Measurements from ENCODE around the gene FARSA. TPM values are rescaled to one million over a fixed set of nuclear protein-coding genes. Genes with fewer than 3 reads are reported as not detected.
"Not testable (repeated sequence)": the region's sequence is repeated elsewhere in the genome, so short reads cannot be mapped to it uniquely, and the experiment has no call there.

FARSA gene
- total RNA-seq, 3 donors from 2014 or later, result 26.1 to 53.7 (median 40.7) TPM

- peaks cover 0 to 9% of the 10 kb centered on the region in 2 donors for H3K4me1 ChIP-seq
- no peaks in the 10 kb centered on the region for H3K27me3 ChIP-seq
- H3K36me3 ChIP-seq, result no peaks in the 10 kb centered on the region
- DNase-seq (ENCODE audit: low spot score in 2 of 2), result no peak
- TF ChIP-seq, protein P1, sequence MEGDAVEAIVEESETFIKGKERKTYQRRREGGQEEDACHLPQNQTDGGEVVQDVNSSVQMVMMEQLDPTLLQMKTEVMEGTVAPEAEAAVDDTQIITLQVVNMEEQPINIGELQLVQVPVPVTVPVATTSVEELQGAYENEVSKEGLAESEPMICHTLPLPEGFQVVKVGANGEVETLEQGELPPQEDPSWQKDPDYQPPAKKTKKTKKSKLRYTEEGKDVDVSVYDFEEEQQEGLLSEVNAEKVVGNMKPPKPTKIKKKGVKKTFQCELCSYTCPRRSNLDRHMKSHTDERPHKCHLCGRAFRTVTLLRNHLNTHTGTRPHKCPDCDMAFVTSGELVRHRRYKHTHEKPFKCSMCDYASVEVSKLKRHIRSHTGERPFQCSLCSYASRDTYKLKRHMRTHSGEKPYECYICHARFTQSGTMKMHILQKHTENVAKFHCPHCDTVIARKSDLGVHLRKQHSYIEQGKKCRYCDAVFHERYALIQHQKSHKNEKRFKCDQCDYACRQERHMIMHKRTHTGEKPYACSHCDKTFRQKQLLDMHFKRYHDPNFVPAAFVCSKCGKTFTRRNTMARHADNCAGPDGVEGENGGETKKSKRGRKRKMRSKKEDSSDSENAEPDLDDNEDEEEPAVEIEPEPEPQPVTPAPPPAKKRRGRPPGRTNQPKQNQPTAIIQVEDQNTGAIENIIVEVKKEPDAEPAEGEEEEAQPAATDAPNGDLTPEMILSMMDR (IDR thresholded peaks at IDR 0.05), result no peak
- no peak for TF ChIP-seq POLR2AphosphoS5 (IDR thresholded peaks at IDR 0.05)
- TF ChIP-seq POLR2A (IDR thresholded peaks at IDR 0.05), result no peak
- intact Hi-C loops (cut with DNase I; ENCODE audit: low total_unique reads), result no loop called here
- H3K27ac ChIP-seq, result peak overlapping the region; percentile 65 to 80
- H3K4me3 ChIP-seq, result peak overlapping the region; percentile 85 to 97 (median 89)
- H3K9me3 ChIP-seq, result no peaks in the 10 kb centered on the region
Observed at GRCh38 chr19:12891553-12892021, 41.9 kb downstream of the FARSA start.

GRCh38 chr19:12890787-12891552 lies 42.5 kb downstream of the FARSA start, which contains the start of gene GCDH:
GCDH (plus strand) TSS chr19:12891160; CDS start chr19:12891305, 145 bp downstream.
- TF ChIP-seq, protein P1 (IDR thresholded peaks at IDR 0.05), result no peak
- TF ChIP-seq POLR2A (IDR thresholded peaks at IDR 0.05) (peak; percentile 68), POLR2AphosphoS5 (IDR thresholded peaks at IDR 0.05) (peak in 2 of 3 donors; percentile 79 to 85)
- H3K9me3 ChIP-seq, result no peaks in the 10 kb centered on the region
- H3K27me3 ChIP-seq, result peaks cover 0 to 2% of the 10 kb centered on the region in 2 donors
- no peaks in the 10 kb centered on the region for H3K36me3 ChIP-seq
- H3K4me3 ChIP-seq, result peak within 1 kb of the TSS; percentile 85 to 97 (median 89)
- intact Hi-C loops (cut with DNase I; ENCODE audit: low total_unique reads), result no loop called here
- peaks cover 0 to 9% of the 10 kb centered on the region in 2 donors for H3K4me1 ChIP-seq
- peak within 1 kb of the TSS; percentile 72 to 80 for H3K27ac ChIP-seq
- DNase-seq (ENCODE audit: low spot score in 2 of 2), result peak; percentile 97 to 99

GRCh38 chr19:12890299-12890786 lies 43.2 kb downstream of the FARSA start:
- H3K4me3 ChIP-seq, result peak overlapping the region; percentile 85 to 97 (median 89)
- DNase-seq (ENCODE audit: low spot score in 2 of 2); H3K36me3 ChIP-seq; H3K4me1 ChIP-seq; H3K9me3 ChIP-seq; H3K27me3 ChIP-seq; intact Hi-C loops (cut with DNase I; ENCODE audit: low total_unique reads): not testable (repeated sequence)
- peak overlapping the region; percentile 72 to 80 for H3K27ac ChIP-seq

DNA sequence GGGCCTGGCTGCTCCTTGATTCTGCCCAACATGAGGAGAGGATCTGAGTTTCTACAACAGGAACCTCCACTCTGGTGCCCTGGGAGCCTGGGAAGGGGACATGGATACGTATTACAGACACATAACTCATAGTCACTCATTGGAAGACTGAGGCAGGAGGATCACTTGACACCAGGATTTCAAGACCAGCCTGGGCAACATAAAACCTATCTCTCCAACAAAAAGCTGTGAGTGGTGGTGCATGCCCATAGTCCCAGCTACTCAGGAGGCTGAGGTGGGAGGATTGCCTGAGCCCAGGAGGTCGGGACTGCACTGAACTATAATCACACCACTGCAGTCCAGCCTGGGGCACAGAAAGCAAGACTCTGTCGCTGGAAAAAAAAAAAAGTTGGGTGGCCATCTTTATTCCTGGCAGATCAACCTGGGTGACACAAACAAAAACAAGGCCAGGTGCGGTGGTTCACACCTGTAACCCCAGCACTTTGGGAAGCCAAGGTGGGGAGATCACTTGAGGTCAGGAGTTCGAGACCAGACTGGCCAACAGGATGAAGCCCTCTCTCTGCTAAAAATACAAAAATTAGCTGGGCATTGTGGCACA lies 45.4 kb downstream of the FARSA start:
- intact Hi-C loops (cut with DNase I; ENCODE audit: low total_unique reads), result no loop called here
- Histone ChIP-seq H3K27ac (no peak overlapping the region), H3K9me3 (peaks cover 9 to 15% of the 10 kb centered on the region in 2 donors), H3K4me1 (peaks cover 0 to 9% of the 10 kb centered on the region in 2 donors), H3K27me3 (peaks cover 0 to 17% of the 10 kb centered on the region in 2 donors), H3K4me3 (no peak overlapping the region), H3K36me3 (no peaks in the 10 kb centered on the region)
- TF ChIP-seq POLR2AphosphoS5 (IDR thresholded peaks at IDR 0.05) (no peak), POLR2A (IDR thresholded peaks at IDR 0.05) (no peak)
- TF ChIP-seq, protein P1 (IDR thresholded peaks at IDR 0.05), result no peak
- DNase-seq (ENCODE audit: low spot score in 2 of 2), result no peak

- DNase-seq (ENCODE audit: low spot score in 2 of 2), result no peak
- Histone ChIP-seq H3K36me3 (no peaks in the 10 kb centered on the region), H3K27ac (no peak within 1 kb of the TSS), H3K9me3 (peaks cover 9 to 15% of the 10 kb centered on the region in 2 donors), H3K4me3 (peak within 1 kb of the TSS in 2 of 3 donors; percentile 47 to 61), H3K4me1 (peaks cover 0 to 8% of the 10 kb centered on the region in 2 donors), H3K27me3 (peaks cover 0 to 17% of the 10 kb centered on the region in 2 donors)
- intact Hi-C loops (cut with DNase I; ENCODE audit: low total_unique reads), result no loop called here
- TF ChIP-seq POLR2A (IDR thresholded peaks at IDR 0.05), result no peak
- TF ChIP-seq, protein P1 (IDR thresholded peaks at IDR 0.05), result no peak
- no peak for TF ChIP-seq POLR2AphosphoS5 (IDR thresholded peaks at IDR 0.05)
Observed at GRCh38 chr19:12886969-12887747, 46.4 kb downstream of the FARSA start, which contains the start of gene KLF1. KLF1 (minus strand) TSS chr19:12887201; CDS start chr19:12887140, 61 bp downstream.
